ENCODE data around the gene ZBTB7C. TPM values are rescaled to one million over a fixed set of nuclear protein-coding genes. Genes with fewer than 3 reads are reported as not detected.

Gene ZBTB7C
- total and polyA plus RNA-seq, 5 donors from 2014 or later: not detected

GRCh38 chr18:48009116-48009745 lies 400.0 kb downstream of the ZBTB7C start:
- H3K27me3 Mint-ChIP-seq: peaks cover 57% of the 10 kb centered on the region
- no peaks in the 10 kb centered on the region for H3K36me3 Mint-ChIP-seq
- Histone ChIP-seq H3K36me3 (ENCODE audit: control insufficient read depth, insufficient read depth, low read length) (no peaks in the 10 kb centered on the region), H3K27ac (ENCODE audit: insufficient read depth, low read length, poor library complexity, severe bottlenecking) (no peak overlapping the region), H3K4me1 (ENCODE audit: control insufficient read depth, insufficient read depth, low read length, poor library complexity, severe bottlenecking) (peaks cover 5% of the 10 kb centered on the region), H3K4me3 (ENCODE audit: low read depth, low read length) (no peak overlapping the region), H3K9me3 (ENCODE audit: control insufficient read depth in 2 of 2, low read length in 2 of 2) (no peaks in the 10 kb centered on the region), H3K27me3 (ENCODE audit: control insufficient read depth, insufficient read depth, low read length) (peaks cover 2% of the 10 kb centered on the region)
- ATAC-seq (ENCODE audit: low read depth in 2 of 2) (no peak), DNase-seq (no peak)
- no peak overlapping the region for H3K27ac Mint-ChIP-seq
- peak overlapping the region in 3 of 4 donors; percentile 55 to 69 (median 57) for H3K4me3 Mint-ChIP-seq
- peaks cover 0 to 9% (median 4%) of the 10 kb centered on the region in 4 donors for H3K4me1 Mint-ChIP-seq
- peaks cover 0 to 7% (median 0%) of the 10 kb centered on the region in 7 donors for H3K9me3 Mint-ChIP-seq

- Mint-ChIP-seq H3K4me1 (peaks cover 0 to 9% (median 4%) of the 10 kb centered on the region in 4 donors), H3K4me3 (peak overlapping the region; percentile 40 to 74 (median 63)), H3K9me3 (peaks cover 0 to 5% (median 0%) of the 10 kb centered on the region in 7 donors), H3K27ac (no peak overlapping the region), H3K27me3 (peaks cover 50% of the 10 kb centered on the region), H3K36me3 (no peaks in the 10 kb centered on the region)
- Histone ChIP-seq H3K4me3 (ENCODE audit: low read depth, low read length) (no peak overlapping the region), H3K9me3 (ENCODE audit: control insufficient read depth in 2 of 2, low read length in 2 of 2) (no peaks in the 10 kb centered on the region), H3K4me1 (ENCODE audit: control insufficient read depth, insufficient read depth, low read length, poor library complexity, severe bottlenecking) (peaks cover 5% of the 10 kb centered on the region), H3K27me3 (ENCODE audit: control insufficient read depth, insufficient read depth, low read length) (peaks cover 2% of the 10 kb centered on the region), H3K27ac (ENCODE audit: insufficient read depth, low read length, poor library complexity, severe bottlenecking) (no peak overlapping the region), H3K36me3 (ENCODE audit: control insufficient read depth, insufficient read depth, low read length) (no peaks in the 10 kb centered on the region)
- ATAC-seq (ENCODE audit: low read depth in 2 of 2) (peak; percentile 48 to 56), DNase-seq (peak; percentile 2 to 20 (median 11))
Observed at GRCh38 chr18:48007955-48008701, 401.1 kb downstream of the ZBTB7C start.

DNA sequence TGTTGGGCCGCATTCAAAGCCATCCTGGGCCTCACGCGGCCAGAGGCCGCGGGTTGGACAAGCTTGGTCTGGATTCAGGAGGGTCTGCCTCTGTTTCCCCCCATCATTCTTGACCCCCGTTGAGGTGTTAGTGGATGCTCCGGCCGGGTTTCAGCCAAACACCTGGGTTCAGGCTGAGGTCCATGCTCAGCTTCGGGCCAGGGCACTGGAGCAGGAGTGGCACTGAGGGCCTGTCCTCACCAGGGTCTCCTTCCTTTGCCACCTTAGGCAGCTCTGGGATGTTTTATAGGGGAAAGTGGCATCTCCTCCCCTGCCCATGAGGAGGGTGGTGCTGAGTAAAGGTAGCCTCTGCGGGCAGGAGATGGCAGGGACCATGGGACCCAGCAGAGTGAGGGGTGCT lies 401.8 kb downstream of the ZBTB7C start:
- peaks cover 0 to 9% (median 4%) of the 10 kb centered on the region in 4 donors for H3K4me1 Mint-ChIP-seq
- H3K27ac Mint-ChIP-seq: no peak overlapping the region
- H3K36me3 Mint-ChIP-seq: no peaks in the 10 kb centered on the region
- H3K9me3 Mint-ChIP-seq: peaks cover 0 to 5% (median 0%) of the 10 kb centered on the region in 7 donors
- Histone ChIP-seq H3K4me1 (ENCODE audit: control insufficient read depth, insufficient read depth, low read length, poor library complexity, severe bottlenecking) (peaks cover 5% of the 10 kb centered on the region), H3K36me3 (ENCODE audit: control insufficient read depth, insufficient read depth, low read length) (no peaks in the 10 kb centered on the region), H3K4me3 (ENCODE audit: low read depth, low read length) (no peak overlapping the region), H3K27ac (ENCODE audit: insufficient read depth, low read length, poor library complexity, severe bottlenecking) (no peak overlapping the region), H3K9me3 (ENCODE audit: control insufficient read depth in 2 of 2, low read length in 2 of 2) (no peaks in the 10 kb centered on the region), H3K27me3 (ENCODE audit: control insufficient read depth, insufficient read depth, low read length) (peaks cover 2% of the 10 kb centered on the region)
- ATAC-seq (ENCODE audit: low read depth in 2 of 2) (no peak), DNase-seq (no peak)
- H3K27me3 Mint-ChIP-seq: peaks cover 46% of the 10 kb centered on the region
- H3K4me3 Mint-ChIP-seq: peak overlapping the region in 1 of 4 donors; percentile 55

DNA sequence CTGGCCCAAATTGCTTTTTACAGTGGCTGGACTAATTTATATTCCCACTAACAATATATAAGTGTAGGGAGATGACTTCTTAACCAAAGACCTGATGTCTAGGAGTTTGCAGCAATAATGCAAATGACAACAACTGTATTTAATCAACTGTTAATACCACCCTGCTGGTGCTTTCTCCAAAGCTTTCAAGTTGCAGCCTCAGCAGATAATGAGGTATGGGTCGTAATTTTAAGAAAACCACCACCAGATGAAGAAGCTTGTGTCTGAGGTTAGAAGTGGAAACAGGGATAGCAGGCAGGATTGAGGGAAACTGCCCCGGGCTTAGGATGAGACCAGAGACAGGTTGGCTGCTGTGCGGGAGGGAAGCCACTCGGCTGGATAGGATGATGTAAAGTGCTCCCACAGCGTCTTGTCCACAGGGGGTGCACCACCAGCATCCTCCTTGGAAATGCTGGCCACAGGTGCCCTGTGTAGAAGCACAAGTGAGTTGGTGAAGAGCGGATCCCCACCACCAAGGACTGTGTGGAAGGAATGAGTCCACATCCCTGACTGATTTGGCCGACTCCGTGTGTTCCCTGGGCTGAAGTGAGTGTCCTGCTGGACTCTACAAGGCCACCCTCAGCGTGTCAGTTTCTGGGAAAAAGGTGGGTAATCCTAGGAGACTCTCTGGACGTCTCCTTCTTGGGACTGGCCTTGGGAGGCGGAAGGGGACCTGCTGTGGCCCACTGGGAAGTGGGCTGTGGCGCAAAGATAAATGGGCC lies 402.6 kb downstream of the ZBTB7C start:
- ATAC-seq (ENCODE audit: low read depth in 2 of 2) (no peak), DNase-seq (no peak)
- peaks cover 5% of the 10 kb centered on the region for H3K4me1 ChIP-seq (ENCODE audit: control insufficient read depth, insufficient read depth, low read length, poor library complexity, severe bottlenecking)
- H3K9me3 Mint-ChIP-seq: peaks cover 0 to 4% (median 0%) of the 10 kb centered on the region in 7 donors
- no peaks in the 10 kb centered on the region for H3K36me3 ChIP-seq (ENCODE audit: control insufficient read depth, insufficient read depth, low read length)
- H3K27ac ChIP-seq (ENCODE audit: insufficient read depth, low read length, poor library complexity, severe bottlenecking): no peak overlapping the region
- peak overlapping the region in 1 of 3 donors; percentile 66 for H3K27ac Mint-ChIP-seq
- no peaks in the 10 kb centered on the region for H3K36me3 Mint-ChIP-seq
- H3K4me3 ChIP-seq (ENCODE audit: low read depth, low read length): no peak overlapping the region
- H3K4me3 Mint-ChIP-seq: peak overlapping the region in 1 of 4 donors; percentile 53
- H3K9me3 ChIP-seq (ENCODE audit: control insufficient read depth in 2 of 2, low read length in 2 of 2): no peaks in the 10 kb centered on the region
- peaks cover 0 to 9% (median 4%) of the 10 kb centered on the region in 4 donors for H3K4me1 Mint-ChIP-seq
- H3K27me3 Mint-ChIP-seq: peaks cover 38% of the 10 kb centered on the region
- H3K27me3 ChIP-seq (ENCODE audit: control insufficient read depth, insufficient read depth, low read length): peaks cover 2% of the 10 kb centered on the region

DNA sequence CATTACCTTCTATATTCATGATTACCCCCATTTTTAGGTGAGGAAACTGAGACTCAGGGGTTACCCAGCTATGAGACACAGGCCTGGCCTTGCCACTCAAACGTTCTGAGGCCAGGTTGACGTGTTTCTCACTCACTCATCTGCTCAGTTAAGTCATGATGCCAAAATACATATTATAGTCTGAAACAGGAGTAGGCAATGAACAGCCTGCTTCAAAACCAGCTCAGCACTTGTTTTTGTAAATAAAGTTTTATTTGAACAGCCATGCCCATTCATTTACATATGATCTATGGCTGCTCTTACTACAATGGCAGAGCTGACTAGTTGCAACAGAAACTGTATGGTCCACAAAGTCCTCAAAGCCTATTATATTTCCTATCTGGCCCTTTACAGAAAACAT lies 404.6 kb downstream of the ZBTB7C start:
- DNase-seq: no peak
- peaks cover 0 to 3% (median 0%) of the 10 kb centered on the region in 7 donors for H3K9me3 Mint-ChIP-seq
- Histone ChIP-seq H3K4me3 (ENCODE audit: low read depth, low read length) (no peak overlapping the region), H3K4me1 (ENCODE audit: control insufficient read depth, insufficient read depth, low read length, poor library complexity, severe bottlenecking) (peaks cover 5% of the 10 kb centered on the region), H3K9me3 (ENCODE audit: control insufficient read depth in 2 of 2, low read length in 2 of 2) (no peaks in the 10 kb centered on the region), H3K36me3 (ENCODE audit: control insufficient read depth, insufficient read depth, low read length) (no peaks in the 10 kb centered on the region), H3K27ac (ENCODE audit: insufficient read depth, low read length, poor library complexity, severe bottlenecking) (no peak overlapping the region), H3K27me3 (ENCODE audit: control insufficient read depth, insufficient read depth, low read length) (peaks cover 2% of the 10 kb centered on the region)
- H3K4me1 Mint-ChIP-seq: peaks cover 0 to 9% (median 3%) of the 10 kb centered on the region in 4 donors
- ATAC-seq (ENCODE audit: low read depth in 2 of 2): no peak
- H3K27ac Mint-ChIP-seq: no peak overlapping the region
- H3K36me3 Mint-ChIP-seq: no peaks in the 10 kb centered on the region
- no peak overlapping the region for H3K4me3 Mint-ChIP-seq
- H3K27me3 Mint-ChIP-seq: peaks cover 26% of the 10 kb centered on the region

DNA sequence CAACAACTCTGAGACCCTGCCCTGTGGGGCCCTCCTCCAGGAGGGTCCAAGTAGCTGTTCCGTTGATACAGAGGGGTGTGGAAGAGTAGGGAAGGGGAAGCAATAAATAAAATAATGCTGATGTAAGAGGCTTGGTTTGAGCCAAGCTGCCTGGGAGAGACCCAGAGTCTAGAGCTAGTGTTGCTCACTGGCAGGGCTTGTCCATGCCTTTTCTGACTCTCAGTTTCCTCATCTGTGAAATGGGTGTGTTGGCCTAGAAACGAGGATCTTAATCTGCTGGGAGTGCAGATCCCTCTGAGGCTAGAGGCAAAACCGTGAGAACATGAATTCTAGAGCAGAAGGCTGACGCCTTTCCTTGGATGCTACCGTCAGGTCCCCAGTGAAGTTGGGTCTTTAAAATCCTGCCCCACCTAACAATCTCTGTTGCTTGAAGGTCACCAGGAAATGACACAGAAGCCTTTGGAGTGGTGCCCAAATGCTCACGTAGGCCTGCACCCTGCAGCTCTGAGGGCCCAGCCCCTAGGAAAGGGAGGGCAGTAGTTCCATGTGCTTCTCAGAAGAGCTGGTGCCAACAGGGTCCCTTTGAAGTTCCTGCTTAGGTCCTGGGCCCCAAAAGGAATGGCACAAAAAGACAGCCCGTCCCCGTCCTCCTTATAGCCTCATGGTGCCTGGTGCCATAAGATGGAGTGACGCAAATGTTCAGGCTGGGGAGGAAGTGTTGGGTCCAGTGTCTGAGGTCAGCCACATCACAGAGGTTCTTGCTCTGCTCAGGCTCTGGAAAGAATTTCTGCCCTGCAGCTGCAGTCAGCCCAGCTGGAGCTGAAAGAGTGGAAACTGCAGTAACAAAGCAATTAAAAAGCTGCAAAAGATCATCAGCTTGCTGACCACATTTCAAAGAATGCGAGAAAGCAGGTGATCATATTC lies 405.5 kb downstream of the ZBTB7C start:
- Mint-ChIP-seq H3K27ac (no peak overlapping the region), H3K9me3 (peaks cover 0 to 4% (median 0%) of the 10 kb centered on the region in 7 donors), H3K4me1 (peaks cover 0 to 3% (median 1%) of the 10 kb centered on the region in 4 donors), H3K36me3 (no peaks in the 10 kb centered on the region), H3K4me3 (no peak overlapping the region), H3K27me3 (peaks cover 20% of the 10 kb centered on the region)
- Histone ChIP-seq H3K9me3 (ENCODE audit: control insufficient read depth in 2 of 2, low read length in 2 of 2) (no peaks in the 10 kb centered on the region), H3K36me3 (ENCODE audit: control insufficient read depth, insufficient read depth, low read length) (no peaks in the 10 kb centered on the region), H3K27me3 (ENCODE audit: control insufficient read depth, insufficient read depth, low read length) (peaks cover 2% of the 10 kb centered on the region), H3K4me1 (ENCODE audit: control insufficient read depth, insufficient read depth, low read length, poor library complexity, severe bottlenecking) (peaks cover 5% of the 10 kb centered on the region), H3K4me3 (ENCODE audit: low read depth, low read length) (no peak overlapping the region), H3K27ac (ENCODE audit: insufficient read depth, low read length, poor library complexity, severe bottlenecking) (no peak overlapping the region)
- ATAC-seq (ENCODE audit: low read depth in 2 of 2): no peak
- no peak for DNase-seq

DNA sequence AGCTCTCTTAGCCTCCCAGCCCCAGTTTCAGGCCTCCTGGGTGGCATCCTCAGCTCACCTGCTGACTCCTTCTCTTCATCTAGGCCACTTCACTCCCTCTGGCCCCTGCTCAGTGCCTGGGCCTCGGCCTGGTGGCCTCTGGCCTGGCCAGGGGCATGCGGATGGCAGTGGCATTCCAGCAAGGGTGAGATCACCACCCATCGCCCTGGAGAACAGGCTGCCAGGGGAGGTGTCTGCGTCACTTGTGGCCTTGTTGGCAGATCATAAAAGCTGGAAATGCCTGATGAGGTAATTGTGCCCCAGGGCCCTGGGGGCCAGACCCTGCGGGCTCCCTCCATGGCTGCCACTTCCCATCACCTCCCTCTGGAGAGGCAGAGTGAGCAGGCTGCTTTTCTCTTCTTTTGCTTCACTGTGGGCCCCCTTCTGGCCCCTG lies 406.2 kb downstream of the ZBTB7C start:
- no peak for ATAC-seq (ENCODE audit: low read depth in 2 of 2)
- no peak overlapping the region for H3K27ac Mint-ChIP-seq
- no peaks in the 10 kb centered on the region for H3K4me1 Mint-ChIP-seq
- Histone ChIP-seq H3K27ac (ENCODE audit: insufficient read depth, low read length, poor library complexity, severe bottlenecking) (no peak overlapping the region), H3K36me3 (ENCODE audit: control insufficient read depth, insufficient read depth, low read length) (no peaks in the 10 kb centered on the region), H3K4me3 (ENCODE audit: low read depth, low read length) (no peak overlapping the region), H3K4me1 (ENCODE audit: control insufficient read depth, insufficient read depth, low read length, poor library complexity, severe bottlenecking) (peaks cover 3% of the 10 kb centered on the region), H3K9me3 (ENCODE audit: control insufficient read depth in 2 of 2, low read length in 2 of 2) (no peaks in the 10 kb centered on the region), H3K27me3 (ENCODE audit: control insufficient read depth, insufficient read depth, low read length) (peaks cover 2% of the 10 kb centered on the region)
- no peaks in the 10 kb centered on the region for H3K36me3 Mint-ChIP-seq
- no peak for DNase-seq
- peaks cover 15% of the 10 kb centered on the region for H3K27me3 Mint-ChIP-seq
- peaks cover 0 to 4% (median 0%) of the 10 kb centered on the region in 7 donors for H3K9me3 Mint-ChIP-seq
- no peak overlapping the region for H3K4me3 Mint-ChIP-seq

All from CD4-positive, CD25-positive, alpha-beta regulatory T cell (primary cell).